ENCODE data around the gene ATP8A2. TPM values are rescaled to one million over a fixed set of nuclear protein-coding genes. Genes with fewer than 3 reads are reported as not detected.

The ATP8A2 gene
- total and polyA plus RNA-seq, 4 donors, result 0.01 to 0.08 (median 0.05) TPM; not detected in 1

DNA sequence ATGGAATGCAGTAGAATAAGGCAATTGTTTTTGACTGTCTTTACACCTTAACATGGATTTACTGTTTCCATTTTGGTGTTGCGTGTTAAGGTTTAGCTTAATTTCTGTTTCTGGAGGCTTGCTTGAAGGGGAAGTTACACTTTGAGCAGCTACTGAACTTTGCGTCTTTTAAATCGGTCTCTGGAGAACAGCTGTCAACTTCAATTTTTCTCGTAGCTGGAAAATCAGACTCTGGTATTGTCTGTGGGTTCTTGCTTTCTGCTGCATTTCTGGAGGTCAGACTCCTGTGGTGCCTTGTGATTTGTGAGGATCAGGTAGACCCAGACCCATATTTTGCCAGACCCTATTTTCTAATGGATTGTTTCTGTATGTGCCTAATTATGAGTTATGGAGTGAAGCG lies 146.7 kb downstream of the ATP8A2 start:
- H3K27ac ChIP-seq (ENCODE audit: low read depth in 1 of 2, low read length in 2 of 2), result no peak overlapping the region
- WGBS, result 86% methylated on average over 5 of the region's 5 CpGs
- TF ChIP-seq EGR1 (IDR thresholded peaks at IDR 0.05; ENCODE audit: low read depth in 2 of 2) (no peak), FOXA1 (IDR thresholded peaks at IDR 0.05) (no peak), NR2F2 (IDR thresholded peaks at IDR 0.05) (no peak), RAD21 (IDR thresholded peaks at IDR 0.05) (no peak), TAF1 (conservative IDR thresholded peaks at IDR 0.05) (no peak), FOXA2 (IDR thresholded peaks at IDR 0.05) (no peak), GABPA (IDR thresholded peaks at IDR 0.05 in 1 of 2, conservative IDR thresholded peaks at IDR 0.05 in 1 of 2) (no peak), JUND (IDR thresholded peaks at IDR 0.05) (no peak), HNF4G (IDR thresholded peaks at IDR 0.05) (no peak), SP1 (IDR thresholded peaks at IDR 0.05) (no peak), YY1 (IDR thresholded peaks at IDR 0.05) (no peak), HNF4A (conservative IDR thresholded peaks at IDR 0.05) (no peak), RXRA (IDR thresholded peaks at IDR 0.05) (no peak)
- TF ChIP-seq, protein P1, sequence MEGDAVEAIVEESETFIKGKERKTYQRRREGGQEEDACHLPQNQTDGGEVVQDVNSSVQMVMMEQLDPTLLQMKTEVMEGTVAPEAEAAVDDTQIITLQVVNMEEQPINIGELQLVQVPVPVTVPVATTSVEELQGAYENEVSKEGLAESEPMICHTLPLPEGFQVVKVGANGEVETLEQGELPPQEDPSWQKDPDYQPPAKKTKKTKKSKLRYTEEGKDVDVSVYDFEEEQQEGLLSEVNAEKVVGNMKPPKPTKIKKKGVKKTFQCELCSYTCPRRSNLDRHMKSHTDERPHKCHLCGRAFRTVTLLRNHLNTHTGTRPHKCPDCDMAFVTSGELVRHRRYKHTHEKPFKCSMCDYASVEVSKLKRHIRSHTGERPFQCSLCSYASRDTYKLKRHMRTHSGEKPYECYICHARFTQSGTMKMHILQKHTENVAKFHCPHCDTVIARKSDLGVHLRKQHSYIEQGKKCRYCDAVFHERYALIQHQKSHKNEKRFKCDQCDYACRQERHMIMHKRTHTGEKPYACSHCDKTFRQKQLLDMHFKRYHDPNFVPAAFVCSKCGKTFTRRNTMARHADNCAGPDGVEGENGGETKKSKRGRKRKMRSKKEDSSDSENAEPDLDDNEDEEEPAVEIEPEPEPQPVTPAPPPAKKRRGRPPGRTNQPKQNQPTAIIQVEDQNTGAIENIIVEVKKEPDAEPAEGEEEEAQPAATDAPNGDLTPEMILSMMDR (IDR thresholded peaks at IDR 0.05; ENCODE audit: low read depth, low read length, missing input control), result no peak
- TF ChIP-seq, protein P2, sequence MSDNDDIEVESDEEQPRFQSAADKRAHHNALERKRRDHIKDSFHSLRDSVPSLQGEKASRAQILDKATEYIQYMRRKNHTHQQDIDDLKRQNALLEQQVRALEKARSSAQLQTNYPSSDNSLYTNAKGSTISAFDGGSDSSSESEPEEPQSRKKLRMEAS (IDR thresholded peaks at IDR 0.05), result no peak
- TF ChIP-seq, protein P3, sequence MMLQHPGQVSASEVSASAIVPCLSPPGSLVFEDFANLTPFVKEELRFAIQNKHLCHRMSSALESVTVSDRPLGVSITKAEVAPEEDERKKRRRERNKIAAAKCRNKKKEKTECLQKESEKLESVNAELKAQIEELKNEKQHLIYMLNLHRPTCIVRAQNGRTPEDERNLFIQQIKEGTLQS (IDR thresholded peaks at IDR 0.05), result no peak
- TF ChIP-seq, protein P4, sequence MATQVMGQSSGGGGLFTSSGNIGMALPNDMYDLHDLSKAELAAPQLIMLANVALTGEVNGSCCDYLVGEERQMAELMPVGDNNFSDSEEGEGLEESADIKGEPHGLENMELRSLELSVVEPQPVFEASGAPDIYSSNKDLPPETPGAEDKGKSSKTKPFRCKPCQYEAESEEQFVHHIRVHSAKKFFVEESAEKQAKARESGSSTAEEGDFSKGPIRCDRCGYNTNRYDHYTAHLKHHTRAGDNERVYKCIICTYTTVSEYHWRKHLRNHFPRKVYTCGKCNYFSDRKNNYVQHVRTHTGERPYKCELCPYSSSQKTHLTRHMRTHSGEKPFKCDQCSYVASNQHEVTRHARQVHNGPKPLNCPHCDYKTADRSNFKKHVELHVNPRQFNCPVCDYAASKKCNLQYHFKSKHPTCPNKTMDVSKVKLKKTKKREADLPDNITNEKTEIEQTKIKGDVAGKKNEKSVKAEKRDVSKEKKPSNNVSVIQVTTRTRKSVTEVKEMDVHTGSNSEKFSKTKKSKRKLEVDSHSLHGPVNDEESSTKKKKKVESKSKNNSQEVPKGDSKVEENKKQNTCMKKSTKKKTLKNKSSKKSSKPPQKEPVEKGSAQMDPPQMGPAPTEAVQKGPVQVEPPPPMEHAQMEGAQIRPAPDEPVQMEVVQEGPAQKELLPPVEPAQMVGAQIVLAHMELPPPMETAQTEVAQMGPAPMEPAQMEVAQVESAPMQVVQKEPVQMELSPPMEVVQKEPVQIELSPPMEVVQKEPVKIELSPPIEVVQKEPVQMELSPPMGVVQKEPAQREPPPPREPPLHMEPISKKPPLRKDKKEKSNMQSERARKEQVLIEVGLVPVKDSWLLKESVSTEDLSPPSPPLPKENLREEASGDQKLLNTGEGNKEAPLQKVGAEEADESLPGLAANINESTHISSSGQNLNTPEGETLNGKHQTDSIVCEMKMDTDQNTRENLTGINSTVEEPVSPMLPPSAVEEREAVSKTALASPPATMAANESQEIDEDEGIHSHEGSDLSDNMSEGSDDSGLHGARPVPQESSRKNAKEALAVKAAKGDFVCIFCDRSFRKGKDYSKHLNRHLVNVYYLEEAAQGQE (IDR thresholded peaks at IDR 0.05), result no peak
- H3K27me3 ChIP-seq (ENCODE audit: control insufficient read depth in 4 of 4, insufficient read depth in 4 of 4, low read length in 3 of 4), result peaks cover 0 to 3% (median 0%) of the 10 kb centered on the region in 4 donors
- DNase-seq (ENCODE audit: low spot score), result no peak
- H3K4me3 ChIP-seq (ENCODE audit: low read depth in 1 of 3, low read length in 3 of 3), result no peak overlapping the region
- H3K9me3 ChIP-seq (ENCODE audit: control insufficient read depth in 4 of 4, low read length in 3 of 4), result peaks cover 0 to 2% (median 0%) of the 10 kb centered on the region in 4 donors
- H3K36me3 ChIP-seq (ENCODE audit: control insufficient read depth in 4 of 4, insufficient read depth in 3 of 4, low read depth in 1 of 4, low read length in 3 of 4), result no peaks in the 10 kb centered on the region
- no peaks in the 10 kb centered on the region for H3K4me1 ChIP-seq (ENCODE audit: control insufficient read depth in 4 of 4, insufficient read depth in 4 of 4, low read length in 3 of 4)
- H3K9ac ChIP-seq (ENCODE audit: low read depth in 1 of 2, low read length in 2 of 2), result no peak overlapping the region

DNA sequence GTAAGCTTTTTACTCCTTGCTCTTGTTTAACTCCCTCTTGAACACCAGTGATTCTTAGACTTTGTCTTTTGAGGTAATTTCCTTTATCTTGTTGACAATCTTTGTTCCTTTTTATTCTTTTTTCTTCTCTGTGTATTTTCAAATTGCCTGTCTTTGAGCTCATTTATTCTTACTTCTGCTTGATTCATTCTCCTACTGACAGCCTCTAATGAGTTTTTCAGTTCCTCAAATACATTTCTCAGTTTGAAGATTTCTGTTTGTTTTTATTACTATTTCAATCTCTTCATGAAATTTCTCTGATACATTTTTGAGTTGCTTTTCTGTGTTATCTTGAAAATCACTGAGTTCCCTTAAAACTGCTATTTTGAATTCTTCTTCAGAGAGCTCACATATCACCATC lies 154.1 kb downstream of the ATP8A2 start:
- H3K4me1 ChIP-seq (ENCODE audit: control insufficient read depth in 4 of 4, insufficient read depth in 4 of 4, low read length in 3 of 4), result no peaks in the 10 kb centered on the region
- no peak overlapping the region for H3K27ac ChIP-seq (ENCODE audit: low read depth in 1 of 2, low read length in 2 of 2)
- peaks cover 0 to 7% (median 0%) of the 10 kb centered on the region in 4 donors for H3K27me3 ChIP-seq (ENCODE audit: control insufficient read depth in 4 of 4, insufficient read depth in 4 of 4, low read length in 3 of 4)
- TF ChIP-seq HNF4G (IDR thresholded peaks at IDR 0.05) (no peak), EGR1 (IDR thresholded peaks at IDR 0.05; ENCODE audit: low read depth in 2 of 2) (no peak), JUND (IDR thresholded peaks at IDR 0.05) (no peak), TAF1 (conservative IDR thresholded peaks at IDR 0.05) (no peak), FOXA1 (IDR thresholded peaks at IDR 0.05) (no peak), GABPA (IDR thresholded peaks at IDR 0.05 in 1 of 2, conservative IDR thresholded peaks at IDR 0.05 in 1 of 2) (no peak), RXRA (IDR thresholded peaks at IDR 0.05) (no peak), NR2F2 (IDR thresholded peaks at IDR 0.05) (no peak), FOXA2 (IDR thresholded peaks at IDR 0.05) (no peak), RAD21 (IDR thresholded peaks at IDR 0.05) (no peak), HNF4A (conservative IDR thresholded peaks at IDR 0.05) (no peak), YY1 (IDR thresholded peaks at IDR 0.05) (no peak), SP1 (IDR thresholded peaks at IDR 0.05) (no peak)
- TF ChIP-seq, protein P1 (IDR thresholded peaks at IDR 0.05; ENCODE audit: low read depth, low read length, missing input control), result no peak
- TF ChIP-seq, protein P2 (IDR thresholded peaks at IDR 0.05), result no peak
- TF ChIP-seq, protein P3 (IDR thresholded peaks at IDR 0.05), result no peak
- TF ChIP-seq, protein P4 (IDR thresholded peaks at IDR 0.05), result no peak
- H3K4me3 ChIP-seq (ENCODE audit: low read depth in 1 of 3, low read length in 3 of 3), result no peak overlapping the region
- no peaks in the 10 kb centered on the region for H3K36me3 ChIP-seq (ENCODE audit: control insufficient read depth in 4 of 4, insufficient read depth in 3 of 4, low read depth in 1 of 4, low read length in 3 of 4)
- no peak overlapping the region for H3K9ac ChIP-seq (ENCODE audit: low read depth in 1 of 2, low read length in 2 of 2)
- DNase-seq (ENCODE audit: low spot score), result no peak
- peaks cover 0 to 6% (median 3%) of the 10 kb centered on the region in 4 donors for H3K9me3 ChIP-seq (ENCODE audit: control insufficient read depth in 4 of 4, low read length in 3 of 4)

Data from liver (tissue), 9 donors.